A549 treated with ZK216348 at 1 μM for 4 hours (cell line): ENCODE data around the gene SUN3. TPM values are rescaled to one million over a fixed set of nuclear protein-coding genes. Genes with fewer than 3 reads are reported as not detected.

Source experiments
- total RNA-seq: library from RNA; stranded (reverse); fragments of 200-300 nt; extraction: Qiagen RNA extraction; gene quantifications from 5 replicates; pipeline ENCODE4 v1.2.3, GENCODE V29; 2022; ENCODE audit warnings: low read depth

Gene SUN3, protein sequence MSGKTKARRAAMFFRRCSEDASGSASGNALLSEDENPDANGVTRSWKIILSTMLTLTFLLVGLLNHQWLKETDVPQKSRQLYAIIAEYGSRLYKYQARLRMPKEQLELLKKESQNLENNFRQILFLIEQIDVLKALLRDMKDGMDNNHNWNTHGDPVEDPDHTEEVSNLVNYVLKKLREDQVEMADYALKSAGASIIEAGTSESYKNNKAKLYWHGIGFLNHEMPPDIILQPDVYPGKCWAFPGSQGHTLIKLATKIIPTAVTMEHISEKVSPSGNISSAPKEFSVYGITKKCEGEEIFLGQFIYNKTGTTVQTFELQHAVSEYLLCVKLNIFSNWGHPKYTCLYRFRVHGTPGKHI
- 0.48 TPM in 1 of 5 replicates, not detected in the others for total RNA-seq

DNA sequence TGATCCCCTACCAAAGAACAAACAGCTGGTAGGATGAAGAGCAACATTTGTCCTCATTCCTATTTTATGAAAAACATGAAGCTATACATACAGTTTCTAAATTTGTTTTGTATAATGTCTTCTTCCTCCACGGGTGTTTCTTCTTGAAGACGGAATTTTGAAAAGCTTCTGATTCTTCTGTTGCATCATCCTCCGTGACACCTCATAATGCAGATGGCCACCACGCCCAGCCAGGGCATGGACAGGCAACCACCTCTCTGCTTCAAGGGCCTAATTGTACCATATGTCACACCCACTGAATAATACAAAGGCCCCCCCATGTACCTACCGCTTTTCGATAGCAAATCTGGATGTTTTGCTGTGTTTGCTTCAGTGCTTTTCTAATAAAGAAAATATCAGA, at the start of gene SUN3:
SUN3 (minus strand) TSS at position 170 of the 400 bp plus-strand sequence; CDS start at position 1, 169 bp downstream.

DNA sequence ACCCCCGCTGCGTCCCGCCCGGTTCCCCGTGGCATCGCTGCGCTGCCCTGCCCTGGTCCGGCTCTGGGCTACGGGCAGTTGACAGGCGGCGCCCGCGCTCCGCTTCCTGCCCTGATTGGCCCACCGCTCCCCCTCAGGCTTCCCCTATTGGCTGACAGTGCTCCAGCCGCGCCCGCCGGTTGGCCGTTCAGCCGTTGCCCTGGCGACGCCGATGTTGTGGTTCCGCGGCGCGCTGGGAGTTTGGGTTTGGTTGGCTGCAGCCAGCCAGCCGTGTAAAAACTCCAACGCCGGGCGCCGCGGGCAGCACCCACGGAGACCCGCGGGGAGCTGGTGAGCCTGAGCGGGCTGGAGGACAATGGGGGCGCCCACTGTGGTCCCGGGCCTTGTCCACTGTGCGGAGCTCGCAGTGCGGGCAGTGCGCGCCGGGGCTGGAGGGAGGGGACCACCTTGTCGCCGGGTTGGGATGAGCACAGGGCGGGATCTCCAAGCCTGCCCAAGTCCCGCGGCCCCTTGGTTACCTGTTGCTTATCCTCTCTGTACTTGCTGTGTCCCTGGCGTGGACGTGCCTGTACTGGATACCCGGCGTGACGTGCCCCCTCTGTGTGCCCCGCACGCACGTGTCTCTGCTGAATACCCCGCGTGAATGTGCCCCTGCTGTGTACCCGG, 6.5 kb upstream of the SUN3 start, which contains the start of gene C7orf57:
C7orf57 (plus strand) TSS at position 243 of the 666 bp plus-strand sequence. CDS start 766 bp downstream, outside the sequence.

DNA sequence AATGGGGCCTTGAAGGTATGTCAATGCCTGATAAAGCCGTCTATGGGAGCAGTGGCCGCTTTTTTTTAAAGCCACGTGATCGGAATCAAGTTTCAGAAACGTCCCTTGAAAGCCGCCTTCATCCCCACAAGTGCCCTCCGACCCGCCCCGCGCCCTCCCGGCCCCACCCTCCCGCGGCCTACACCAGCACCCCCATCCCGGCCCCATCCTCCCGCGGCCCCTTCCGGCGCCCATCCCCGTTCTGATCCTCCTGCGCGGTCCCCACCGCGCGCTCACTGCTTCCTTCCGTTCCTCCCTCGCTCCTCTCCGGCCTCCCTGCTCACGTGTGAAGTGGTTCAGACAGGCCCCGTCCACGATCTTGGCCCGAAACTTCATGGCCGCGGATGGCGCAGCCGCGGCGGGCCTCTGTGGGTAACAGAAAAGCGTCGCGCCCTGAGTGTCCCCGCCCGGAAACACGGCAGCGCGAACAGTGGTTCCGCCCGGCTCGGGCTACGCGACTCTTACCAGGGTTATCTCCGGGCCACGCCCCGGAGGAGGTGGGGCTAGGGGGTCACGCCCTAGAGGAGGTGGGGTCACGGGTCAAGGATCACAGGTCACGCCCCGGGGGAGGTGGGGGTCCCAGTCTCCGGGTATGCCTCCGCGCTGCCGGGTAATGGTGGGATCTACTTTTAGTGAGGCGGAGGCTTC, 49.6 kb downstream of the SUN3 start, which contains the start of gene HUS1:
HUS1 (minus strand) TSS at position 471 of the 687 bp plus-strand sequence; CDS start at position 375, 96 bp downstream.

DNA sequence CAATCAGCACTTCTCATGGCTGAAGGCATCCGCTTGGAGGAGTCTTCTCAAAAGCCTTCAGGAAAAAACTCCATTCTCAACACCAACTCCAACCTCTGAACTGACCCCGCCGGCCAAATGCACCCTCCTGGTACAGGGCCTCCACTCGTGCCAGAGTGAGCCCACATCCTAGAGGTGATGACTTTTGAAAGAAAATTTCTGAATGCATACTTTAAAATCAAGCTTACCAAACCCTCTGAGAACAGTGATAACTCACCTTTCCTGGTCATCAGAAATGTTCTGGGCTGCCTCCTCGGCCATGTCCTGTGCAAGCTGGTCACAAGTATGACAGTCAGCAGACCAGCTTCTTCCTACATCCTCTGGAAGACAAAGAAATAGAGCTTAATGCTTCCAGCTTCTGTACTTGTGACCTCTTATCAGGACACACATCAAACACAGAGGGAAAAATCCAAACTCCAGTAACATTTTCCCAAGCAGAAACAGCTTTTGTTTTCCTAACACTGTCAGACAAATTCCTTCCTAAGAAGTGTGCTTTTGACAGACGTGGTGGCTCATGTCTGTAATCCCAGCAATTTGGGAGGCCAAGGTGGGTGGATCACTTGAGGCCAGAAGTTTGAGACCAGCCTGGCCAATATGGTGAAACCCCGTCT, 80.6 kb downstream of the SUN3 start, which contains the start of gene PKD1L1:
PKD1L1 (minus strand) TSS at position 326 of the 650 bp plus-strand sequence; CDS start at position 300, 26 bp downstream.

Other genes starting within 250 kb of the SUN3 start
- gene PKD1L1, start 80.6 kb downstream of the SUN3 start, total RNA-seq: 0.02 to 1.0 TPM (median 0.28 TPM) in 4 of 5 replicates, not detected in the other
- gene HUS1, start 49.5 kb downstream of the SUN3 start, total RNA-seq: 16.0 to 23.3 TPM (median 18.0 TPM) in 5 replicates
- 0.20 to 0.67 TPM (median 0.31 TPM) in 5 replicates for gene C7orf57, start 6.4 kb upstream of the SUN3 start, total RNA-seq
- 50.1 to 93.1 TPM (median 88.4 TPM) in 5 replicates for gene UPP1, start 60.2 kb upstream of the SUN3 start, total RNA-seq
- gene ABCA13, start 142.4 kb upstream of the SUN3 start, total RNA-seq: 0.05 to 0.07 TPM in 2 of 5 replicates, not detected in the others